CD4-positive, alpha-beta T cell treated with Interleukin-10 for 1 hour (primary cell): Measurements from ENCODE around the gene KCNIP4.

ENCODE experiments used
- DNase-seq: peaks from one replicate; pipeline ENCODE4 v3.0.0-alpha.2; 2020

The KCNIP4 gene

DNA sequence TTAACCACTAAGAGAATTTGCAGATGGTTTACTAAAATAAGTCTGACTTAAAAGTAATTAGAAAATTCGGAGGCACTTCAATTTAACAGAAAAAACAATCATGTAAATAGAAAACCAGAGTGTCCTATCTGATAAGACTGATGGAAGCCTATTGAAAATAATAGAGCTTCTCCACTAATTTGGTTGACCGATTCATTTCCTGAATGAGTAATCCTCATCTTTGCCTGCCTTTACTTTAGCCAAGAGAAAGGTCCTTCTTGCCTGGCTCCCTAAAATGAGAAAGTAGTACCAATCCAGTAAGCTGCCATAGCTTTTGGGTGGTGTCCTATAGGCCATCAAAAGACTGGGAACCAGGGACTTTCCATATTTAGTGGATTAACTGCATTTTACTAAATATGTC, 48.4 kb downstream of the KCNIP4 start:
- no peak for DNase-seq

- no peak for DNase-seq
These were observed 50.5 kb downstream of the KCNIP4 start for GRCh38 chr4:21898101-21898500.

DNA sequence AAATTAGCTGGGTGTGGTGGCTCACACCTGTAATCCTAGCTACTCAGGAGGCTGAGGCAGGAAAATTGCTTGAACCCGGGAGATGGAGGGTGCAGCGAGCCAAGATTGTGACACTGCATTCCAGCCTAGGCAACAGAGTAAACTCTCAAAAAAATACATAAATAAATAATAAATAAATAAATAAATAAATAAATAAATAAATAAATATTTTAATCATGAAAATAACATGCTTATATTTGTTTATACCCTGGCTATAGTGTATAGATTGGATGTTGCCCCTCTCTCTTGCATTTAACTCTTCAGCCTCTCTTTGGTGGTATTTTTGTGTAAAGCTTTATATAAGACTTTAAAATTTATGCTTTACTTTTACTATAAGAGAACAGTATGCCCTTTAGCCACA, 51.8 kb downstream of the KCNIP4 start:
- DNase-seq, result no peak

GRCh38 chr4:21893136-21893535, 55.4 kb downstream of the KCNIP4 start:
- no peak for DNase-seq

DNA sequence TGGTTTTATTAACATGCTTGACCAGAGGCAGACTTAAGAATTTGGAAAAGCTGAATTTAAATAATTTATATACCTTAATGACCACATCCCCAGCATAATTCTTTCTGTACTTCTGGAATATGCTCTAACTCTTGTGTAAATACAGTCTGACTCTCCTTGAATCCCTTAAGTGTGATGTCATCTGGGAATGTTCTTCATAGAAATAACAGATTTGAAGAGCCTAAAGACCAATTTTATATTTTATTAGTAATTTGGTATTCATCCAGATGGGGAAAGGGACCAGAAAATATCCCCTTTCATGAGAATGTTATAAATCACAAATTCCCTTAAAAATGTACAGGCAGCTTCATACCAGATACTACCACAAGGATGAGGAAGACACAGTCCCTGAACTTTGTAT, 58.3 kb downstream of the KCNIP4 start:
- DNase-seq, result no peak

DNA sequence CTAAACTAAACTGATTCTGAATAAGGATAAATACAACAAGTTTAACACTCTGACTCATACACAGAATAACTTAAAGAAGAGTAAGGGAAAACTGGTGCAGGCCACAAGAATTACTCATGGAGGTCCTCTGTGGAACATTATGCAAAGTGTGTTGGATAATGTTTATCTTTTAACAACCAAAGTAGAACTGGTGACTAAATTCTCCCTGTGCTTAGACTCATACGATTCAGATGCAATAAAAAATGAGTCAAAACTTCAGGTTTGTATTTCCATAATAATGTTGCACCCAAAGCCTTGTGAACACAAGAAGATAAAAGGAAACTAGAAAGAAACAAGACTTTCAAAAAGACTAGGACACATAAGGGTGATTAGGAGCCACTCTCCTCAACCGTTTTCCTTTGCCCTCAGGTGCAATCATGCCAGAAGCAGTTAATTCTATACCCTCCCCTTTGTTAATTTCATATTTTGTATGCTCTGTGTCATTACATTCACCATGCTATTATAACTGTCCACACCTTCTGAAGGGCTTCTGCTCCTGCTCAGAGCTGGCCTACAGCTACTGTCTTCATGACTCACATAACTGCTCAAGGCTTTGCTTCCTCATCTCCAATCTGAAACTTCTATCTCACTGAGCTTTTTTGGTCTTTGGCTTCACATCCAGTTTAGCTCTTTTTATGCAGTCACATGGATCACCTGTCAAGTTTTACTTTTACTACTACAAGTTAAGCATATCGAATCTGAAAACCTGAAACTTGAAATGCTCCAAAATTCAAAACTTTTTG, 60.2 kb downstream of the KCNIP4 start:
- DNase-seq, result no peak

DNA sequence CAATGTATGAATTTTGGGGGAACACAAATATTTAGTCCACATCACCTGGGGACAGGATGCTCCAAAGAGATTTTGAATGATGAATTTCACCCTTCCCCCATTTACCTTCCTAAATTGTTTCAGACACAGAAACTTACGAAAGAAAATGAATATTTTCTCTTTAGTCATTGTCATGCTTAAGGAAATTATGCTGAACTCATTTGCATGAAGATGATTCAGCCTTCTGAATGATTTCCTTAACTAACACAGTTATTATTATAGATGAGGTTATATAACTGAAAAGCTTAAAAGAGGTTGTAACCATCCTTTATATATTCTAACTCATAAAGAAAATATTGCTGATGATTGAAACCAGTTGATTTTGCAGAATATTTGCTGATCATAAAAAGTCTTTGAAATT, 61.1 kb downstream of the KCNIP4 start:
- no peak for DNase-seq

DNA sequence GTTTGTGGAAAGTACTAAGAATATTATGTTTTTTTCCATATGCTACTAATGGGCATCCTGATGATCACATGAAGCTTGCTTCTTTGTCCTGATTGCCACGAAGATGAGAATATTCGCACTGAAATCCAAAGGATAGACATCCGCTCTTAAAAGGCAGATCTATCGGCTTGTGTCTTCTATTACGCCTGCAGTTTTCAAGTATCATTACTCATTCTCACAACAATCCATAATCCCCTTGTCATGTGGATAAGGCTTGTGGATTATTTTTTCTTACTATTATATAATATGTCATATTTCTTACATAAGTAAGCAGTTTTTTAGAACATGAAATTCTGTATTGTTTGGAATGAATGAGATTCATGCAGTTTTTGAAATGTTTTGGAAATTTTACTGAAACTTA, 62.8 kb downstream of the KCNIP4 start:
- DNase-seq, result no peak

DNA sequence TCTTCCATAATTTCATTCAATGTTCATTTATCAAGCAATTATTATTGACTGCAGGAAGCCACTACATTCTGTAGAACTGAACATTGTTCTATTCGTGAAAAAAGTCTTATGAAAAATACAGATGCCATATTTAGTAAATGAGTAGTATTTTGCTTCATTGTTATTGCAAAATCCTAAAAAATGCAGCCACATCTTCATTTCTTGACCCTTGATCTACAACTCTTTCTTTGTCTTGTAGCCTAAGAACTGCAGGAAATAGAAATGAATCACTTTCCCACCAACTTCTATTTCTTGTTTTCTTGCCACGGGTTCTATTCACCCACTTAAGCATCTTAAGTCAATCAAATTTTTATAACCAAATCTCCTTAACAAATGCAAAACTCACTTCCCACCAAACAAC, 63.3 kb downstream of the KCNIP4 start:
- DNase-seq, result no peak

DNA sequence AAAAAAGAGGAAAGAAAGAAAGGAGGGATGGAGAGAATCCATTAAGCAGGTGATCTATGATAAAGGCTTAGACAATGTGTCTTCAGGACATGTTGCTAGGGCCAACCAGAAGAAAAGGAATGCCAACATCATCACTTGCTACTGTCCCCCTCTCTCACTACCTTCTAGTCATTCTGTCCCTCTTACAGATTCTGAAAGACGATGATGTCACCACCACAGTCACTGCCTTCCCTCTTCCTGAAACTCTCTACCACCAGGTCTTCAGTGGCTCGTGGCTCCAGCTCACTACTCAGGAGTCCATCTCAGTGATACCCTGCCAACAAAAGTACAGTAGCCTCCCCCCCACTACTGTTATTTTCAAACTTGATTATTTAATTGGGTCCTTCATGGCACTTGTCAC, 64.0 kb downstream of the KCNIP4 start:
- no peak for DNase-seq

GRCh38 chr4:21882051-21882839, 66.3 kb downstream of the KCNIP4 start:
- DNase-seq, result no peak

DNA sequence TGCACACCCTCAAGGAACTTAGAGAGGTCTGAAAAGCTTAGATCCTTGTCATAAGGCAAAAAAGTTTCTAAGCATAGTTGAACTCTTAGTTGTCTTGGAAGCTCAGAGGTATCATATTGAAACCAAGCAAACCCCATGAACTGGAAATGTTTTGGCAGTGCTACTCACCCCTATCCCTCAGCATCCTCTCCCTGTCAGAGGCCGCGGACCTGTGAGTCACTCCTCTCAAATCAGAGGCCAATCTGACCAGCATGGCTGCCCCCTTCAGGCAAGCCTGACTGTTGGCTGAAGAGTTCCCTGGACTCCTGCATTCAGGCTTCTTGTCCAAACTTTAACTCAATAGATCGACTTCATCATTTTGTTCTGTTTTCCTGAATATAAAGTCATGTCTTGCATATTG, 69.4 kb downstream of the KCNIP4 start:
- DNase-seq, result no peak

GRCh38 chr4:21876711-21877110, 71.9 kb downstream of the KCNIP4 start:
- no peak for DNase-seq

GRCh38 chr4:21873145-21873544, 75.4 kb downstream of the KCNIP4 start:
- DNase-seq, result no peak

DNA sequence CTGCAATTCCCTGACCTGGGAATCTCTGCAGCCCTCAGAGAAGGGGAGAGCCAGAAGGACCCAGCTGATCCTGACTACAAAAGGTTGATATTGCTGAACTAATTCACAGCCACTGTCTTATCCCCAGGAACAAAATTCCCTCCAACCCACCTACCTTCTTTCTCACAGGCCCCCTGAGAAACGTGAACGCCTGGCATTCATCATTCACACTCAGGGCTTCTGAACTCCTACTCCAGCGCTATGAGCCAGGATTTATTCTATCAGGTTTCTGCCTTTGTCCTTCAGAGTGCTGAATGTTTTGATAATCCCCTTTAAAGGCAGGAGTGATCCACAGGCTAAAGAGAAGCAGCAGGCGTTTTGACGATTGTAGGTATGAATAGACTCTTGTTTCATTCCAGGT, 76.5 kb downstream of the KCNIP4 start:
- no peak for DNase-seq

DNA sequence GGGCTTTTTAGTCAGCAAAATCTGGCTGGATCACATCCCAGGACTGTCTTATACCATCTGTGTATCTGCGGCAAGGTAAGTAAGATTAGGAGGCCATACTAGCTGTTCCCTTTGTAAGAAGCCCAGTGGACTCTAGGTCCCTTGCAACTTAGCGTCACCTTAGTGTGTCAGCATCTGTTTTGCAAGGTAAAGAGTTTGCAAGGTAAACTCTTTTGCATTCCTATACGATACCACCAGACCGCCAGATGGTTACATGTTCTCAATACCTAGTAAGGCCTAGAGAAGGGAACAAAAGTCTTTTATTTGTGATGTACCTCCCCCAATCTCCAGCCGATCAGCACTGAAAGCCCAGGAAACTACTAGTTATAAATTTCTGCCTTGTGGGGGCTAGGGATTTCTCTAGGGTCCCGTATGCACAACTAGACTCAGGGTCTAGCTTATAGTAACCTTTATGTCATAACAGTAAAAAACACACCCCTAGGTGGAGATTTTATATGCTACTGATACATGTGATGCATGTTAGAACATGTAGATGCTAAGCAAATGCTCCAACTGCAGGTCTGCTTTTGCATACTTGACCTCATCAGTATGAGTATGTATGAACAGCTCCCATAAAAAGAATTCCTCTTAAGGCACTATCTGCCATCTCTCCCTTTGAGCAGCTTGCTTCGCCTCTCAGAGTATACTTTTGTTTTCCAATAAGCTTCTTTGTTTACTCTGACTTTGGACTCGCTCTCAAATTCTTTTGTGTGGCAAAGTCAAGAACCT, 78.4 kb downstream of the KCNIP4 start:
- no peak for DNase-seq

DNA sequence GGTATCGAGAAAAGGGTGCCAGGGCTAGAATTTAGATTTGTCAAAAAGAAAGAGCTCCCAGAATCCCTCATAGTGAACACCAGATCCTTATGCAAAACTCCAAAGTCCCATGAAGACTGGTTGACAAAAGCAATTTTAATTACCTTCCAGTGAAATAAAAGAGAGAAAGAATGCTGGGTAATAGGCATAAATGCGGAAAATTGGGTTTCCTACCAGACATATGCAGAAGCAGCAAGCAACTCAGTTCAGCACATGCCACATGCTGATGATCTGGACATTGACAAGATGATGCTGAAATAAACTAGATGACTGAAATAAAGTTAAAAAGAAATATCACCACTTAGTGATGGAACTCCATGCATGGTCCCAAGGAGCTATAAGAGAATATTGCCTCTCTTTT, 83.9 kb downstream of the KCNIP4 start:
- no peak for DNase-seq

DNA sequence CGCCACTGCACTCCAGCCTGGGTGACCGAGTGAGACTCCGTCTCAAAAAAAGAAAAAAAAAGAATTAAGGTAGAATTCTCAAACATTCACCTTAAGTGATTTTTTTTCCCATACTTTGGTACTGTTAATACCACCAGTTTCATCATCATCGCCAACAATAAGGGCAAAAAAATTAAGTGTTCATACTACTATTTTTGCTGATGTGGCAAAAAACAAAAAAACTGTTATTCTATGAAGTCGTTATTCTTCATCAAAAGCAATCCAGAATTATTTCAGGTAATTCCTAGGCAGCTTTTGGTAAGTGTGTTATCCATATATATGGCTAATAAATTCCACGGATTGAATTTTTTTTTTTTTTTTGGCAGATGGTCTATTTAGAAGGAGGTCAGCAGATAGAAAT, 85.7 kb downstream of the KCNIP4 start:
- no peak for DNase-seq

- DNase-seq, result no peak
These were observed 89.6 kb downstream of the KCNIP4 start for GRCh38 chr4:21858971-21859370.

DNA sequence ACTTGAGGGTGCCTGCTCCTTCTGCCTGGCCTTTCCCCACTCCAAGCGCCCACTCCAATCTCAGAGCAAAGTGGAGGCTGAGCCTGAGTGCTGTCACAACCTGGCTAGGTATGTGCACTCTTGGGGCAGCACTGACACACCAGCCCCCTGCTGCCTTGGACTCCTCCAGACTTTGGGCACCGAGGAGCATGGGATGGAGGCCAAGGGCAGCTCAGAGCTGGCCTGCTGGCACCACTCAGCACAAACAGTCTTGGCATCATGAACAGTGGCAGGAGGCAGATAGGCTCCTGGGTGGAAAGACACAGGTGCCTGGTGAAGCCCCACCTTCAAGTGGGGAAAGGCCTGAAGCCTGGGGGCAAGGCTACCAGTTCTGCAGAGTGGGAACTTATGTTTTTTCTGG, 91.8 kb downstream of the KCNIP4 start:
- DNase-seq, result no peak

DNA sequence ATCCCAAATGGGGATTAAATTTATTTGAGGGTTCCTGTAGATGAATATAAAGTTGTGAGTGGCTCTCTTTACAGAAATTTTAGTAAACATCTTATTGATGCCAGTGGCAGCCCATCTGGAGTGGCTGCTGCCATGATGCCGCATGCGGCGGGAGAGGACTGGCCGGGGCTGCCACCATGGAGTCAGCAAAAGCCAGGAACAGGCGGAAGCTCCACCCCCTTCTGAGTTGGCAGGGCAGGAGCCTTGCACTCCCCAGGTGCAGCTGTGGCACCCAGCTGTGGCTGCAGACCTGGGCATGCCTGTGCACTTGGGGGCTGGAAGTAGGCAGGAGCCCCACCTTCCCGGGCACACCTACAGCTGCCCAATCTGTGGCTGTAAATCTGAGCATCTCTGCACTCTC, 92.3 kb downstream of the KCNIP4 start:
- DNase-seq, result no peak

DNA sequence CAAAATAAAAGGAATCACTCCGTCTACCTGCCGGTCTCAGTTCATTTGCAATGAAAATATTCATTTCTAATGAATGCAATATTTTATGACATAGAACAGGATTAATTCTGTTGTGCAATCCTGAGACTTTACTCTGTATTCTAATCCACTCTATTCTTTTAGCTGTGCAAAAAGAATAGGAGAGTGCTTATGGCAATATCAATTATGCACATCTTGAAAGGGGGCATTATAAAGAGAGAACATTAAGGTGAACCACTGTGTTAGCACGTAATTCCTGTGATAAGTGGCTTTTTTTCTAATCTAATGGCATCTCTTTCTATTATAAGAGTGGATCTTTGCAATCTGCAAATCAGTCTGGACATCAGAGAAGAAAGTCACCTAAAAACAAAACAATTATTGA, 99.5 kb downstream of the KCNIP4 start:
- no peak for DNase-seq

GRCh38 chr4:21848021-21848420, 100.6 kb downstream of the KCNIP4 start:
- DNase-seq, result no peak

- DNase-seq, result no peak
These were observed 102.9 kb downstream of the KCNIP4 start for GRCh38 chr4:21845663-21846062.
